ENCODE measurements around the gene VPS50. TPM values are rescaled to one million over a fixed set of nuclear protein-coding genes. Genes with fewer than 3 reads are reported as not detected.

Gene VPS50
- total RNA-seq, 1 experiment from 2014 or later = 15.2 TPM

GRCh38 chr7:93310346-93310745 is 78.2 kb downstream of the VPS50 start:
- CTCF ChIA-PET = interaction anchor here (1.0 kb wide), 1 partner anchor 9 kb away, joined by 3 read pairs; no protein-coding TSS in a partner anchor
- POLR2A ChIA-PET = no interaction called here
- Mint-ChIP-seq H3K9me3 (ENCODE audit: unreplicated experiment) (no peaks in the 10 kb centered on the region), H3K27ac (ENCODE audit: low read depth, unreplicated experiment) (no peak overlapping the region), H3K4me3 (ENCODE audit: unreplicated experiment) (no peak overlapping the region), H3K27me3 (ENCODE audit: insufficient read depth, unreplicated experiment) (no peaks in the 10 kb centered on the region), H3K4me1 (ENCODE audit: insufficient read depth, unreplicated experiment) (peaks cover 17% of the 10 kb centered on the region), H3K36me3 (ENCODE audit: insufficient read depth, unreplicated experiment) (peaks cover 5% of the 10 kb centered on the region)
- intact Hi-C loops (cut with micrococcal nuclease) = no loop called here
- TF ChIP-seq CTCF (IDR thresholded peaks at IDR 0.05; ENCODE audit: unreplicated experiment) = no peak
- DNase-seq (ENCODE audit: unreplicated experiment) = no peak
- no TSS peak for BruUV-seq (replicated peaks)

GRCh38 chr7:93314449-93314848 is 82.3 kb downstream of the VPS50 start:
- intact Hi-C loops (cut with micrococcal nuclease) = no loop called here
- POLR2A ChIA-PET = no interaction called here
- DNase-seq (ENCODE audit: unreplicated experiment) = no peak
- H3K36me3 Mint-ChIP-seq (ENCODE audit: insufficient read depth, unreplicated experiment) = peaks cover 5% of the 10 kb centered on the region
- no peak overlapping the region for H3K27ac Mint-ChIP-seq (ENCODE audit: low read depth, unreplicated experiment)
- no peak for TF ChIP-seq CTCF (IDR thresholded peaks at IDR 0.05; ENCODE audit: unreplicated experiment)
- peaks cover 6% of the 10 kb centered on the region for H3K4me1 Mint-ChIP-seq (ENCODE audit: insufficient read depth, unreplicated experiment)
- CTCF ChIA-PET = interaction anchor here (0.5 kb wide), 1 partner anchor 30 kb away, joined by 3 read pairs; no protein-coding TSS in a partner anchor
- BruUV-seq (replicated peaks) = no TSS peak
- H3K27me3 Mint-ChIP-seq (ENCODE audit: insufficient read depth, unreplicated experiment) = no peaks in the 10 kb centered on the region
- no peak overlapping the region for H3K4me3 Mint-ChIP-seq (ENCODE audit: unreplicated experiment)
- H3K9me3 Mint-ChIP-seq (ENCODE audit: unreplicated experiment) = no peaks in the 10 kb centered on the region

GRCh38 chr7:93315896-93316295 is 83.7 kb downstream of the VPS50 start:
- no TSS peak for BruUV-seq (replicated peaks)
- ChIA-PET POLR2A (no interaction called here), CTCF (no interaction called here)
- no peaks in the 10 kb centered on the region for H3K4me1 Mint-ChIP-seq (ENCODE audit: insufficient read depth, unreplicated experiment)
- H3K9me3 Mint-ChIP-seq (ENCODE audit: unreplicated experiment) = no peaks in the 10 kb centered on the region
- no peak for TF ChIP-seq CTCF (IDR thresholded peaks at IDR 0.05; ENCODE audit: unreplicated experiment)
- no peaks in the 10 kb centered on the region for H3K27me3 Mint-ChIP-seq (ENCODE audit: insufficient read depth, unreplicated experiment)
- DNase-seq (ENCODE audit: unreplicated experiment) = no peak
- peaks cover 5% of the 10 kb centered on the region for H3K36me3 Mint-ChIP-seq (ENCODE audit: insufficient read depth, unreplicated experiment)
- no peak overlapping the region for H3K27ac Mint-ChIP-seq (ENCODE audit: low read depth, unreplicated experiment)
- H3K4me3 Mint-ChIP-seq (ENCODE audit: unreplicated experiment) = no peak overlapping the region
- intact Hi-C loops (cut with micrococcal nuclease) = no loop called here

GRCh38 chr7:93316730-93317129 is 84.6 kb downstream of the VPS50 start:
- H3K9me3 Mint-ChIP-seq (ENCODE audit: unreplicated experiment) = no peaks in the 10 kb centered on the region

More at GRCh38 chr7:93316730-93317129, 84.6 kb downstream of the VPS50 start:
- intact Hi-C loops (cut with micrococcal nuclease) = no loop called here
- CTCF ChIA-PET = no interaction called here
- peaks cover 5% of the 10 kb centered on the region for H3K36me3 Mint-ChIP-seq (ENCODE audit: insufficient read depth, unreplicated experiment)
- no peak overlapping the region for H3K27ac Mint-ChIP-seq (ENCODE audit: low read depth, unreplicated experiment)
- H3K4me1 Mint-ChIP-seq (ENCODE audit: insufficient read depth, unreplicated experiment) = no peaks in the 10 kb centered on the region
- BruUV-seq (replicated peaks) = no TSS peak
- H3K27me3 Mint-ChIP-seq (ENCODE audit: insufficient read depth, unreplicated experiment) = no peaks in the 10 kb centered on the region
- TF ChIP-seq CTCF (IDR thresholded peaks at IDR 0.05; ENCODE audit: unreplicated experiment) = no peak
- no peak for DNase-seq (ENCODE audit: unreplicated experiment)
- POLR2A ChIA-PET = no interaction called here
- no peak overlapping the region for H3K4me3 Mint-ChIP-seq (ENCODE audit: unreplicated experiment)

Data from MCF 10A (cell line).